ENCODE results near the gene PLEKHF1.

Gene PLEKHF1

DNA sequence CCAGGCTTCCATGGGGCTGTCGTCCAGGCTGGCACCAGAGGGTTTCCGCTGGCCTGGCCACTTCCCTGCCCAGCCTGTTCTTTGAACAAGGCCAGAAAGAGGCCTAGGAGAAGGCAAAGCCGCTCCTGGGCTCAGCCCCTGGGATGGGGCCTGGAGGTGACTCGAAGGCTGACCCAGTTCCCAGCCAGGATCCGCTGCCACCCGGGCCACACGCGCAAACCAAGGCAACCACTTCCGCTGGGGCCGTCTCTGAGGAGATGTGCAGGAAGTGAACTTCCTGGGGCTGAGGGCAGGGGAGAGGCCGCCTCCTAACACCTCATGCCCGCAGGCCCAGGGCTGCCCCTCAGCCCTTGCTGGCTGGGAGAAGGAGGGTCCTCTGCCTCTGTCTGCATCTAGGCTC is 15.2 kb downstream of the PLEKHF1 start:
- DNase-seq = no peak

DNA sequence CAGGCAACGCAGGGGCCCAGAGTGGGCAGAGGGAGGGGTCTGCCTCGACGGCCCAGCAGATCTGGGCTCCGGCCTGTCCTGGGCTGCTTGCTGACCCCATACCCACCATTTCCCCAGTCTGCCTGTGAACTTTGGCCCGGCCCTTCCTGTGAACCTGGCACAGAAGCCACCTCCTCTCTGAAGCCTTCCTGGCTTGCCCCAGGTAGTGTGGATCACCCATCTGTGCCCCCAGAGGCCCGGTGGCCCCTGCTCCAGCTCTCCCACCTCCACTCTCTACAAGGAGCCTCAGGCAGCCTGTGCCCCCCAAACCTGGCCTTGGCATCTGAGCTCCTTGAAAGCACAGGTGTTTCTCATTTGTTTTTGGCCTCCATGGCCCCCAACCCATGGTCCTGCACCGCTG is 15.7 kb downstream of the PLEKHF1 start:
- no peak for DNase-seq

DNA sequence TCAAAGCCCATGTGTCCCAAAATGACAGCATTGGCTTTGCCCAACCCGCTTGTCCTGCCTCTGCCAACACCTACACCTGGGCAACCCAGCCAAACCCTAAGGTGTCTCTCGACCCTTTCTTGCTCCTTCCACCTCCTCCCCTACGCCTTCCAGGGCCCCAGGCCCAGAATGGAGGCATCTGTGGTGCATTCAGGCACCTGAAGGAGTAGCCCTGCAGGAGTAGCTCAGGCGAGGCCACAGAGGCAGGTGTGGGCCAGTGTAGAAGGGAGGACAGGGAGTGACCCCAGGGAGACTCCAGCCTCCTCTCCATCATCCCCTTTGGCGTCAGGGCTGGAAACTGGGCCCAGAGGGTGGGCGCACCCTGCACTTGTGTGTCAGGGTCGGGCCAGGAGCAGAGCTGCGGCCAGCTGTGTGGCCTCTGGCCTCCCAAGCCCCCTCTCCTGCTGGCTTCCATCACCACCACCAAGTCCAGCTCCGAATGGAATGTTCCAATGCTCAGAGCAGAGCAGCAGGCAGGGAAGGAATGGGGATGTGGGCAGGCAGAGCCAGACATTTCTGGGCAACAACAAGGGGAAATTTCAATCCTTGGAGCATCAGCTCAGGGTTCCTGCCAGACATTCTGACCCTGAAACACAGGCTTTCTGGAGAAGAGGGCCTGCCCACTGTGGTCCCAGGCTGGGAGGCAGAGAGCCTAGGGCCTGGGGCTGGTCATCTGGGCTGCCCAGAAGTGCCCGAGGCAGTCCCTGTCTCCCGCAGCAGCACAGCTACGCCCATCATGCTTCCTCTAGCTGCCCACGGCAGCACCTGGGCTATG is 16.4 kb downstream of the PLEKHF1 start:
- peak; percentile 21 for DNase-seq

DNA sequence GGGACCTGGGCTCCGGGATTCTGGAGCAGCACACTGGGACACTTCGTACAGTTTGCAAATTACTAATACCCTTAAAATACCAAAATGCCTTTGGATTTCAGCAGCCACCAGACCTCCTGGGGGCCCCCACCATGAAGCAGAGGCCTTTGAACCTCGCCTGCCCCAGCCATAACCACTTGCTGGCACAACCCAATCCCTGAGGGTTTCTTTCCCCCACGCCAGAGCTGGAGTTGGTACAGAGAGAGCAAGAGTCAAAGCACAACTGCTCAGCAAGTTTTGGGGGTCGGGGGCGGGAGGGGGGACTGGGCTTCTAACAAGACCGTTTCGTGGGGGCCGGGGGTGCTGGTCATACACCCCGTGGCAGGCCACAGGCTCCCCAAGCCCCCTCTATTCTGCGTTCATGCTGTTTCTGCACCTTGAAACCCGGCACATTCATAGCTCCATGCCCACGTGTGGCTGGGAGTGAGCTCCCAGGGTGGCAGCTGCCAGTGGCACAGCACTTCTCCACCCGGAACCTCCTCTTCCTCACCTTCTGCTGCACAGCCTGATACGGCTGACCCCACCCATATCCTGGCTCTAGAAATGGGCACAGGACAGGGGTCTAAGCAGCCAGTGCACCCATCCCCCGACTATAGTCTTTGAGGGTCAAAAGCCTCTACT is 17.1 kb downstream of the PLEKHF1 start:
- DNase-seq = no peak

DNA sequence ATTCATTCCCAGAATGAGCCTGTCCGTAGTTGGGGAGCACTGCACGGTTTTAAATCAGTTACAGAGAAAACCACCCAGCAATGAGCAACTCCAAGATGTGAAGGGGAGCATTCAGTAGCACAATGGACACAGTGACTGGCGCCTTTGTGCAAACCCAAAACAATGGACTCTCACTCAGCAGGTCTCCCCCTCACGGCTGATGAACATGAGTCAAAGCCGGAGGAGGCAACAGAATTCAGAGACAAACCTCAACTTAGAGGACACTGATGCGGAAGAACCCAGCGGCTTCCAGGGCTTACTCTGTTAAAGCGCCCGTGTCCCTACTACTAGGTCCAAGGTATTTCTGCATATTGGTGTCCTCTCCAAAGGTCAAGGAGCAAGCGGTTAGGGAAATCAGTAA is 17.7 kb downstream of the PLEKHF1 start:
- DNase-seq = no peak

DNA sequence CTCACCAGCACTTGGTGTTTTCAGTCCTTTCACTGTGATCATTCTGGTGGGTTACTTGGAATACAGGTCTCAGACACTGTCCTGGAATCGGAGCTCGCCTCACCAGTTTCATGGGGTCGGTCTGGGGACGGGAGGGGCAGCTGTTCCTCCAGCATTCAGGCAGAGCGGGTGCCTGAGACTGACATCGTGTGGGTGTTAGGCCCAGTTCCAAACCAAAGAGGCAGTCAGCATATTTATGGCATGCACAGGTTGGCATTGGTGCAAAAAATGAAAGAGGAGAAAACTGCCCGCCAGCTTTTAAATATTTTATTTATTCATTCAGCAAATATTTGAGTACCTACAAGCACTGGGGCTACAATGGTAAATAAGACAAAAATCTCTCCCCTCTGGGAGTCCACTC is 20.1 kb downstream of the PLEKHF1 start:
- DNase-seq = no peak

DNA sequence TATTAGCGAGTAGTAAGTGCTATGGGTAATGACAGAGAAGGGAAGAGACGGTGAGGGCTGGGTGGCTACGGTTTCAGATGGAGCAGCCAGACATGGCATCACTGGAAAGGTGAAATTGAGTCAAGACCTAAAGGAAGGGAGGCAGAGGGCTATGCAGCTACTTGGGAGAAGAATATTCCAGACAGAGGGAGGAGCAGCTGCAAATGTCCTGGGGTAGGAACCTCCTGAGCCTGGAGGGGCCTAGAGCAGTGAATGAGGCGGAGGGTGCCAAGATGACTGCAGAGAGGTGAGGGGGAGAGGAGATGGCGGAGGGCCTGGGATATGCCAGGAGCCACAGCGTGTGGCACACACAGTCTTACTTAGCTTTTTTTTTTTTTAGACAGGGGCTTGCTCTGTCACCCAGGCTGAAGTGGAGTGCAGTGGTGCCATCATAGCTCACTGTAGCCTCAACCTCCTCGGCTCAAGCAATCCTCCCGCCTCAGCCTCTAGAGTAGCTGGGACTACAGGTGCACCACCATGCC is 21.1 kb downstream of the PLEKHF1 start:
- DNase-seq = no peak

DNA sequence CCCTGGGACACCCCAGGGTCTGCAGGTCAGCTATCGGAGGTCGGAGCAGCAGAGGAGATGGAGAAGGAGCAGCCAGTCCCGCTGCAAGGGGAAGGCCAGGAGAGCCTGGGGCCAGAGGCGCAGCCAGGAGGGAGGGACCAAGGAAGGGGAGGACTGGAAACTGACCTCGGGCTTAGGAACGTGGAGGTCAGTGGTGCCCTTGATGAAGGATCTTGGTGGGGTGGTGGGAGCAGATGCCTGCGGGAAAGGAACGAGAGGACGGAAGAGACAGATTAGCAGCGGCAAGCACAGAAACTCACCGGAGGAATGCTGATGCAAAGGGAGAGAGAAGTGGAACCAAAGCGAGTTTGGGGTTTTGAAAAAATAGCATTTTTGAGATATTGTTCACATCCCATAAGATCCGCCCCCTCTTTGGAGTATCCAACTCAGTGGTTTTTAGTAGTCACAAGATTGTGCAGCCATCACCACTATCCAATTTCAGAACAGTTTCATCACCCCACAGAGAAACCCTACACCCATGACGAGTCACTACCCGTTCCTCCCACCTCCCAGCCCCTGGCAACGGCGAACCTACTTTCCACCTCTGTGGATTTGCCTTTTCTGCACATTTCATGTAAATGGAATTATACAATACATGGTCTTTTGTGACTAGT is 22.1 kb downstream of the PLEKHF1 start:
- peak; percentile 97 for DNase-seq

DNA sequence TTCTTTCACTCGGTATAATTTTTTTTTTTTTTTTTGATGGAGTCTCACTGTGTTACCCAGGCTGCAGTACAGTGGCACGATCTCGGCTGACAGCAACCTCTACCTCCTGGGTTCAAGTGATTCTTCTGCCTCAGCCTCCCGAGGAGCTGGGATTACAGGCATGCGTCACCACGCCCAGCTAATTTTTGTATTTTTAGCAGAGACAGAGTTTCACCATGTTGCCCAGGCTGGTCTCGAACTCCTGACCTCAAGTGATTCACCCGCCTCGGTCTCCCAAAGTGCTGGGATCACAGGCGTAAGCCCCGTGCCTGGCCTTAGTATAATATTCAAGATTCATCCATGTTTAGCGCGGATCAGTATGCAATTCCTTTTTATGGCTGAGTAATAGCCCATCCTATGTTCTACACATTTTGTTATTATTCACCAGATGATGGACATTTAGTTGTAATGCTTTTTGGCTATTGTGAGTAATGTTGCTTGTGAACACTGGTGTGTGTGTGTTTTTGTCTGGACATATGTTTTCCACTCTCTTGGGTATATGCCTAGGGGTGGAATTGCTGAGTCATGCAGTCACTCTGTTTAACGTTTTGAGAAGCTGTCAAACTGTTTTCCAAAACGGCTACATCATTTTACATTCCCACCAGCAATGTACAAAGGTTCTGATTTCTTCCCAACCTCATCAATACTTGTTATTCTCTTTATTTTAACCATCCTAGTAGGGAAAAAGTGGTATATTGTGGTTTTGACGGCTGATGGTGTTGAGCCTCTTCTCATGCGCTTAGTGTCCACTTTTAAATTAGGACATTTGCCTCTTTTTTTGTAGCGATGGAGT is 22.9 kb downstream of the PLEKHF1 start:
- DNase-seq = peak; percentile 72

DNA sequence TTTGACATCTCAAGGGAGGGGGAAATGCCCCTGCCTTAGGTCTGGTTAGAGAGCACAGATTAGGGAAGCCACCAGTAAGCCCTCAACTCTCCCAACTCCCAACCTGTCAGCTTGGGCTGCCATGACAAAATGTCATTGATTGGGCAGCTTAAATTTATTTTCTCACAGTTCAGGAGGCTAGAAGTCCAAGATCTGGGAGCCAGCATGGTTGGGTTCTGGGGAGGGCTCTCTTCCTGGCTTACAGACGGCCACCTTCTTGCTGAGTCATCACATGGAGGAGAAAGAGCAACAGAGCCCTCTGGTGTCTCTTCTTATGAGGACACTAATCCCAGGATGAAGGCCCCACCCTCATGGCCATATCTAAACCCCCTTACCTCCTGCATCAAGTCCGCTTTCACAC is 25.6 kb downstream of the PLEKHF1 start:
- DNase-seq = peak; percentile 38

DNA sequence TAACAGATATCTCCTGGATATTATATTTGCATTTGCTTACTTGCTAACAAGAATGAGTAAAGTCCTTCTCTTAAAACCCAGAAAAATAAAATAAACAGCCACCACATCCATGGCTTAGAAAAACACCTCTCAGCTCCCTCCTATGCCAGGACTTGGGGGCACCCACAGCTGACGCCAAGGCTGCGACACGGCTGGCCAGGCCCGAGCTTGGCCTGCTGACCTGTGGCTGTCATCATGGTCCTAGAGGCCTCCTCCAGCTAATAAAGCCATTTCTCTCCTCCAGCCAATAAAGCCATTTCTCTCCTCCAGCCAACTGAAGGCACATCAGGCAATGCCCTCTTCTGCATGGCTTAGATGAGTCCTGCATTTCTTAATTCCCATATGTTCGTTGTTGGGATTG is 28.9 kb downstream of the PLEKHF1 start:
- no peak for DNase-seq

DNA sequence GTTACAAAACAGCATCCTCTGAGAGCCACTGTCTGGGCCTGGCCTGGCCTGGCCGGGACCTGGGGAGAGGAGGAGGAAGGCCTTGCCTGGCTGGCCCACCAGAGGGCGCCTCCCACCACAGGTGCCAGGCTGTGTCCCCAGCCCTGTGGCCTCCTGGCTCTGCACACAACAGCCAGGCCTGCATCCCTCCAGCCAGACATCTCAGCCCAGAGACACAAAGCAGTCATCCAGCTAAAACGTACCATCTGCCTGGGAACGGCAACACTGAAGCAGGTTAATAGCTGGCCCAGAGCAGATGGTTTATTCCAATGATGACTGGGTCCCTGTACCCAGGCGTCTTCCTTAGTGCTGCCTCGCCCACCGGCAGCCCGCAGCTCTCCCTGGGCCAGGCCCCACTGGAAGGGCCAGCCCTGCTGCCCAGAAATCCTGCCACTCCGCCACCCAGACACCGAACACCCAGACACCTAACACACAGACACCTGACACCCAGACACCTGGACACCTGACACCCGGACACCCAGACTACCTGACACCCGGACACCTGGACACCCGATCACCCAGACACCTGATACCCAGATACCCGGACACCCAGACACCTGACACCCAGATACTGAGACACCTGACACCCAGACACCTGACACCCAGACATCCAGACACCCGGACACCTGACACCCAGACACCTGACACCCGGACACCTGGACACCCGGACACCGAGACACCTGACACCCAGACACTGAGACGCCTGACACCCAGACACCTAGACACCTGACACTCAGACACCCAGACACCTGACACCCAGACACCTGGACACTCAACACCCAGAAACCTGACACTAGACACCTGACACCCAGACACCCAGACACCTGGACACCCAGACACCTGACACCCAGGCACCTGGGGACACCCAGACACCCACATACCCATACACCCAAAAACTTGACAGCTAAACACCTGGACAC is 29.7 kb downstream of the PLEKHF1 start:
- DNase-seq = peak; percentile 46

DNA sequence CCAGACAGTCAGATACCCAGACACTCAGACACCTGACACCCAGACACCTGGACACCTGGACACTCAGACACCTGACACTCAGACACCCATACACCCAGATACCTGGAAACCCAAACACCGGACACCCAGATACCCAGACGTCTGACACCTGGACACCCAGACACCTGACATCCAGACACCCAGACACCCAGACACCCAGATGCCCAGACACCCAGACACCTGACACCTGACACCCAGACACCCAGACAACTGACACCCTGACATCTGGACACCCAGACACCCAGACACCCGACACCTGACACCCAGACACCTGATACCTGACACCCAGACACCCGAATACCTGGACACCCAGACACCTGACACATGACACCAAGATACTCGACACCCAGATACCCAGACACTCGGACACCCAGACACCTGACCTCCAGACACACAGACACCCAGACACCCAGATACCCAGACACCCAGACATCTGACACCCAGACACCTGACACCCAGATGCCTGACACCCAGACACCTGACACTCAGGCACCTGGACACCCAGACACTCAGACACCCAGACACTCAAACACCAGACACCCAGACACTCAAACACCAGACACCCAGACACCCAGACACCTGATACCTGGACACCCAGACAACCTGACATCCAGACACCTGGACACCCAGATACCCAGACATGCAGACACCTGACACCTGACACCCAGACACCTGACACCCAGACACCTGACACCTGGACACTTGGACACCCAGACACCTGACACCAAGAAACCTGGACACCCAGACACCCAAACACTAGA is 30.7 kb downstream of the PLEKHF1 start:
- DNase-seq = no peak

DNA sequence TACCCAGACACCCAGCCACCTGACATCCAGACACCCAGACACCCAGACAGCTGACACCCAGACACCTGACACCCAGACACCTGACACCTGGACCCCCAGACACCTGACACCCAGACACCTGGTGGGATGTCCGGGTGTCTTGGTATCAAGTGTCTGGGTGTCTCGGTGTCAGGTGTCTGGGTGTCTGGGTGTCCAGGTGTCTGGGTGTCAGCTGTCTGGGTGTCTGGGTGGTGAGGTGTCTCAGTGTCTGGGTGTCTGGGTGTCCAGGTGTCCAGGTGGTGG is 31.2 kb downstream of the PLEKHF1 start:
- DNase-seq = no peak

DNA sequence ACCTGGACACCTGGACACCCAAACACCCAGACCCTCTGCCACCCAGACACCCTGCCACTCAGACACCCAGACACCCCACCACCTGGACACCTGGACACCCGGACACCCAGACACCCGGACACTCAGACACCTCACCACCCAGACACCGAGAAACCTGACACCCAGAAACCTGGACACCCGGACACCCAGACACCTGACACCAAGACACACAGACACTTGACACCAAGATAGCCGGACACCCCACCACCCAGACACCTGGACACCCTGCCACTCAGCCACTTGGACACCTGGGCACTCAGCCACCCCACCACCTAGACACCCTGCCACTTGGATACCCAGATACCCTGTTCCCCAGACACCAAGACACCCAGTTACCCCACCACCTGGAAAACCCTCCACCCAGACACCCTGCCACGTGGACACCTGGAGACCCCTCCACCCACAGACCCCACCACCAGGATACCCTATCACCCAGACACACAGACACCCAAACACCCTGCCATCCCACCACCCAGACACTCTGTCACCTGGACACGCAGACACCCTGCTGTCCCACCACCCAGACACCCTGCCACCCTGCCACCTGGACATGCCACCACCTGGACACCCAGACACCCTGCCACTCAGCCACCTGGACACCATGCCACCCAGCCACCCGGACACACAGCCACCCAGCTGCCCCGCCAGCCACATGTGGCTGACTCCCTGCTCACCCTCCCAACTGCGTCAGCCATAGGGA is 32.4 kb downstream of the PLEKHF1 start:
- DNase-seq = no peak

DNA sequence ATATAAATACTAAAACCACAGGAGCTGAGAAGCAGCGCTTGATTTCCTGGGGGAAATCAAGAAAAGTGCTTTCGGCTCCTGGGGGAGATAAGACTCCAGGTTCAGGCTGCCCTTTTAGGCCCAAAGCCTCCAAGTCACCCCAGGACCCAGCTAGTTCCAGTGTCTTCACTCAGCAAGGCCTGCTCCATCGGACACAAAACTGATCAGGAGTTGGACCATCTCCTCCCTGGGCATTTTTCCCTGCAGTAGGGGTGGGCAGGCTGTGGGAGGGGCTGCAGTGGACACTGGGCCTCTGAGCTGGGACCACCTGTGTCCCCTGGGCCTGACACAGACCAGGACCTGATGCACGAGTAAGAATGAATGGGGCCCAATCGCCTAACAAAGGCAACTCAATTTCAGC is 34.6 kb downstream of the PLEKHF1 start:
- DNase-seq = no peak

DNA sequence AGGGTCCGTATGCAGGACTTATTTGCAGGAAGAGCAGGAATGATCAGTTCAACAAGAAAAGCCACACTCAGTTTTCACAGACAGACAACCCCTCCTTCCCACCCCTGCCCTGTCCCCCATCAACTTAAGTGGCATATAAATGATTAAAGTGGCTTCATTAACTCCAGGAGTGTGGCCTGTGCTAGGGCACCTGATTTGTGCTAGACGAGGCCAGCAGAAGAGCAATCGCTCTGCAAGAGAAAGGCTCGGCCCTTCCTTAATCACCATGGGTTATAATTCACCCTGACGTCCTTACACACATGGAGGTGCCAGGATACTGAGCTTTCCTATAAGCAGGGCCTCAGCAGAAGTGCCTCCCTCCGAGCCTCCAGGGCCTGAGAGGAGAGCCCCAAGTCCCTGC is 35.2 kb downstream of the PLEKHF1 start:
- DNase-seq = no peak

DNA sequence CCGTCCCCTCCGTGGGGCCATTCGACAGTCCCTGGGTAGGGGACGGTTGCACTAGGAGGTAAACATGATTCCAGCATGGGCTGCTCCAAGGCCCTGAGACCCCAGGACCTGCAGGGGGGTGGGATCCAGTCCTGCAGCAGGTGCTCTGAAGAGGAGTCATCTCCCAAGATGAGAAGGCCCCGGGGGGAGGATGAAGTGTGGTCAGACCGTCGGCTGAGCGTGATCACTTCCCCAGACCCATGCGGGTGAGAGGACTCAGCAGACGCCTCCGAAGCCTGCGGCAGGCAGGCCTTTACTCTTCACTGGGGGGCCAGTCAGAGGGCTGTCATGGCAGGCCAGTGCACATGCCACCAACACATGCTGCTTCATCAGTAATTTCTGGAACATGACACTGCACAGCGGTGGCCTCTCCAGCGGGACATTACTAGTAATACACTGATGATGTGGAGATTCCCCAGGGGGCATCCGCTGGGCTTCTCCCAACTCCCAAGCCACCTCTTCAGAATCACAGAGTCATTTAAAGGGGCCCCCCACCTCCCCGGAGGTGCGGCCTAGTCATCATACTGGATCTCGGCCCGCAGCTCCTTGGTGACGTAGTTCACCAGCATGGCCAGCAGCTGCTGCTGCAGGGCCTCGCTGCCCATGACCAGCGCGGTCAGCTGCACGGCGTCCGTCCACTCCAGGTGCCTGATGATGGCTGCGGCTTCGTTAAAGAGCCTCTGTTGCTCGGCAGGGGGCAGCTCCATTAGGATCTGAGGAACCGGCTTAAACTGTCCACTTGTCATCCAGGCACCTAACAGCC is 37.1 kb downstream of the PLEKHF1 start:
- no peak for DNase-seq

DNA sequence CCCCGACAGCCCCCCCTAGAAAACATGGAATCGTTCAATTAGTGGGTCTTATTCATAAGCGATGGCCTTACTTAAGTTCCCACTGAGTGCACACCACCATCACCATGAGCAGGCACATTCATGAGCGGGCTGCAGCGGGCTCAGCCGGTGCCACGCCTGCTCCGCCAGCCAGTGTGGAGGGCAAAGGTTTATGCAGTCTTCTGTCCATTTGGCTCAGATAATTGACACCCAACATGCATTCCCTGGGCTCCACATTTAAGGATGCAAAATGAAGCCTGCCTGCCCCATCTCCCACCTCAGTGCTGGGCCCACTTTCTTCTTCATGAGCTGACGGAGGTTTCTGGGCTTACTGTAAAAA is 37.7 kb downstream of the PLEKHF1 start:
- DNase-seq = no peak

All from fibroblast of upper back skin (primary cell).